ENCODE measurements around the gene TNIK. TPM values are rescaled to one million over a fixed set of nuclear protein-coding genes. Genes with fewer than 3 reads are reported as not detected.

TNIK gene
- total and polyA plus RNA-seq, 2 donors = 6.5 to 9.0 TPM

DNA sequence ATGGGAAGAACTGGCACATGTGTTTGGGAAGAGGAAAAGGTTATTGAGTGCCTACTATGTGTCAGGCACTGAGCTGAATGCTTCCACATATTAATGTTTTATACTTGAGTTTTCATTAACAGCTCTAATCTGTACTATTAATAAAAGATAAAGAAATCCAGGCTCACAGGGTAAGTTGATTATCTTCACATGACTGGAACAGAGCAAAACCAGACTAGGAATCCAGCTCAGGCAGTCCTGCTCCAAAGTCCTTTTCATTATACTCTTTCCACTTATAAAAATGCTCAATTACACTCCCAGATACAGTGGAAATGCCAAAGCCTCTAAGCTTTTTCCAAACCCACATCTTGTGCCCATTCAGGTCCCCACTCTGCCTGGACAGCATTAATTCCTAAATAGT, 97.6 kb downstream of the TNIK start:
- Histone ChIP-seq H3K36me3 (ENCODE audit: control insufficient read depth in 2 of 2, insufficient read depth in 2 of 2, low read length in 1 of 2) (no peaks in the 10 kb centered on the region), H3K9me3 (ENCODE audit: control insufficient read depth in 2 of 2, insufficient read depth in 1 of 2, low read length in 1 of 2) (no peaks in the 10 kb centered on the region), H3K27me3 (ENCODE audit: control insufficient read depth in 2 of 2, insufficient read depth in 1 of 2, low read length in 1 of 2) (no peaks in the 10 kb centered on the region), H3K27ac (ENCODE audit: low read depth in 1 of 2, low read length in 1 of 2) (no peak overlapping the region), H3K4me3 (ENCODE audit: low read length in 2 of 2) (no peak overlapping the region), H3K4me1 (ENCODE audit: control insufficient read depth in 2 of 2, insufficient read depth in 2 of 2, low read length in 2 of 2) (no peaks in the 10 kb centered on the region)
- no peak for DNase-seq (ENCODE audit: low read depth in 6 of 9, low spot score in 9 of 9)

GRCh38 chr3:171358881-171359198, 101.4 kb downstream of the TNIK start:
- H3K9me3 ChIP-seq (ENCODE audit: control insufficient read depth in 2 of 2, insufficient read depth in 1 of 2, low read length in 1 of 2) = no peaks in the 10 kb centered on the region
- H3K36me3 ChIP-seq (ENCODE audit: control insufficient read depth in 2 of 2, insufficient read depth in 2 of 2, low read length in 1 of 2) = no peaks in the 10 kb centered on the region
- H3K27me3 ChIP-seq (ENCODE audit: control insufficient read depth in 2 of 2, insufficient read depth in 1 of 2, low read length in 1 of 2) = no peaks in the 10 kb centered on the region
- DNase-seq (ENCODE audit: low read depth in 6 of 9, low spot score in 9 of 9) = no peak
- 93% methylated on average over 2 of the region's 2 CpGs for WGBS
- no peaks in the 10 kb centered on the region for H3K4me1 ChIP-seq (ENCODE audit: control insufficient read depth in 2 of 2, insufficient read depth in 2 of 2, low read length in 2 of 2)
- H3K4me3 ChIP-seq (ENCODE audit: low read length in 2 of 2) = no peak overlapping the region
- no peak overlapping the region for H3K27ac ChIP-seq (ENCODE audit: low read depth in 1 of 2, low read length in 1 of 2)

GRCh38 chr3:171358181-171358880, 101.9 kb downstream of the TNIK start:
- Histone ChIP-seq H3K9me3 (ENCODE audit: control insufficient read depth in 2 of 2, insufficient read depth in 1 of 2, low read length in 1 of 2) (no peaks in the 10 kb centered on the region), H3K4me3 (ENCODE audit: low read length in 2 of 2) (no peak overlapping the region), H3K27ac (ENCODE audit: low read depth in 1 of 2, low read length in 1 of 2) (no peak overlapping the region), H3K4me1 (ENCODE audit: control insufficient read depth in 2 of 2, insufficient read depth in 2 of 2, low read length in 2 of 2) (no peaks in the 10 kb centered on the region), H3K36me3 (ENCODE audit: control insufficient read depth in 2 of 2, insufficient read depth in 2 of 2, low read length in 1 of 2) (no peaks in the 10 kb centered on the region), H3K27me3 (ENCODE audit: control insufficient read depth in 2 of 2, insufficient read depth in 1 of 2, low read length in 1 of 2) (no peaks in the 10 kb centered on the region)
- 78% methylated on average over 10 of the region's 10 CpGs for WGBS
- no peak for DNase-seq (ENCODE audit: low read depth in 6 of 9, low spot score in 9 of 9)

GRCh38 chr3:171357721-171358120, 102.5 kb downstream of the TNIK start:
- Histone ChIP-seq H3K4me3 (ENCODE audit: low read length in 2 of 2) (no peak overlapping the region), H3K36me3 (ENCODE audit: control insufficient read depth in 2 of 2, insufficient read depth in 2 of 2, low read length in 1 of 2) (no peaks in the 10 kb centered on the region), H3K27me3 (ENCODE audit: control insufficient read depth in 2 of 2, insufficient read depth in 1 of 2, low read length in 1 of 2) (no peaks in the 10 kb centered on the region), H3K9me3 (ENCODE audit: control insufficient read depth in 2 of 2, insufficient read depth in 1 of 2, low read length in 1 of 2) (no peaks in the 10 kb centered on the region), H3K4me1 (ENCODE audit: control insufficient read depth in 2 of 2, insufficient read depth in 2 of 2, low read length in 2 of 2) (no peaks in the 10 kb centered on the region), H3K27ac (ENCODE audit: low read depth in 1 of 2, low read length in 1 of 2) (no peak overlapping the region)
- WGBS = 97% methylated on average over 8 of the region's 8 CpGs
- no peak for DNase-seq (ENCODE audit: low read depth in 6 of 9, low spot score in 9 of 9)

- no peak overlapping the region for H3K4me3 ChIP-seq (ENCODE audit: low read length in 2 of 2)
- no peak overlapping the region for H3K27ac ChIP-seq (ENCODE audit: low read depth in 1 of 2, low read length in 1 of 2)
- no peak for DNase-seq (ENCODE audit: low read depth in 6 of 9, low spot score in 9 of 9)
- WGBS = 96% methylated on average over 3 of the region's 3 CpGs
- no peaks in the 10 kb centered on the region for H3K4me1 ChIP-seq (ENCODE audit: control insufficient read depth in 2 of 2, insufficient read depth in 2 of 2, low read length in 2 of 2)
- H3K27me3 ChIP-seq (ENCODE audit: control insufficient read depth in 2 of 2, insufficient read depth in 1 of 2, low read length in 1 of 2) = no peaks in the 10 kb centered on the region
- H3K9me3 ChIP-seq (ENCODE audit: control insufficient read depth in 2 of 2, insufficient read depth in 1 of 2, low read length in 1 of 2) = no peaks in the 10 kb centered on the region
- H3K36me3 ChIP-seq (ENCODE audit: control insufficient read depth in 2 of 2, insufficient read depth in 2 of 2, low read length in 1 of 2) = no peaks in the 10 kb centered on the region
Measured at GRCh38 chr3:171356251-171356650, 104.0 kb downstream of the TNIK start.

DNA sequence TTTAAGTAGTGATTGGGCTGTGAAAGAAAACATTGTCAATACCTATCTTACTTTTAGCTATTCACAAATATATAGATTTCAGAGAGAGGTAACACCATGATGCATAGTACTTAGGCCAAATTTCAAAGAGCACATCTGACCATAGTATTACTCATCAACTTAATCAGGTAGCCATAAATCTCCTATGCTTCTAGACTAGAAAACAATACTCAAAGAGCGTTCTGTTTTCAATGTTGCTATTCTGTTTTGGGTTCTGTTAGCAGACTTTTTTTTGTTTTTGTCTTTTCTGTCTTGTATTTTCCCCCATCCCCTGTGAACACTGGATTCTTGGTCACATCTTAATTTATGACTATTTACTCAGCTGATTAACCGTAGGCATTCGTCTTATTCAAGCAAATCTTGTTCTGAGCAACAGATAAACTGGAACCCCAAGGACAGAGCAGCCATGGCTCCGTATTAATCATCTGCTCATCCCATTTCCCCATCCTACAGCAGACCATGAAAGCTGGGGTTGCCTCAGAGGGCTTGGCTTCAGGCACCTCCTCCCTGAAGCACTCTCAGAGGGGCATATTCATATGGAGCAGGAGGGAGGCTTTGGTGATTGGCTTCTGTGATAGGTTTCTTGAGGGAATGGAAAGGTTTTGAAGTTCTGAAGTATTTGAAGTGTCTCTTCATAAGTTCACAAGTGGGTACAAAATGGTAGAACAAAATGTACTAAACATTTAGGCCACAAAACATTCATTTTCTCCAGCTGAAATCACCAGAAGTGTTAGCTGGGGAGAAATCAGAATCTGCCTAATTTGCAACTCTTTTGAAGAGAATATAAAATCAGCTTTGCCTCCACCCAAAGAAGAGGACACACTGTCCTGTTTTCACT, 105.3 kb downstream of the TNIK start:
- no peak overlapping the region for H3K4me3 ChIP-seq (ENCODE audit: low read length in 2 of 2)
- no peaks in the 10 kb centered on the region for H3K9me3 ChIP-seq (ENCODE audit: control insufficient read depth in 2 of 2, insufficient read depth in 1 of 2, low read length in 1 of 2)
- no peaks in the 10 kb centered on the region for H3K36me3 ChIP-seq (ENCODE audit: control insufficient read depth in 2 of 2, insufficient read depth in 2 of 2, low read length in 1 of 2)
- H3K4me1 ChIP-seq (ENCODE audit: control insufficient read depth in 2 of 2, insufficient read depth in 2 of 2, low read length in 2 of 2) = no peaks in the 10 kb centered on the region
- H3K27ac ChIP-seq (ENCODE audit: low read depth in 1 of 2, low read length in 1 of 2) = no peak overlapping the region
- 97% methylated on average over 4 of the region's 4 CpGs for WGBS
- no peak for DNase-seq (ENCODE audit: low read depth in 6 of 9, low spot score in 9 of 9)
- H3K27me3 ChIP-seq (ENCODE audit: control insufficient read depth in 2 of 2, insufficient read depth in 1 of 2, low read length in 1 of 2) = no peaks in the 10 kb centered on the region

DNA sequence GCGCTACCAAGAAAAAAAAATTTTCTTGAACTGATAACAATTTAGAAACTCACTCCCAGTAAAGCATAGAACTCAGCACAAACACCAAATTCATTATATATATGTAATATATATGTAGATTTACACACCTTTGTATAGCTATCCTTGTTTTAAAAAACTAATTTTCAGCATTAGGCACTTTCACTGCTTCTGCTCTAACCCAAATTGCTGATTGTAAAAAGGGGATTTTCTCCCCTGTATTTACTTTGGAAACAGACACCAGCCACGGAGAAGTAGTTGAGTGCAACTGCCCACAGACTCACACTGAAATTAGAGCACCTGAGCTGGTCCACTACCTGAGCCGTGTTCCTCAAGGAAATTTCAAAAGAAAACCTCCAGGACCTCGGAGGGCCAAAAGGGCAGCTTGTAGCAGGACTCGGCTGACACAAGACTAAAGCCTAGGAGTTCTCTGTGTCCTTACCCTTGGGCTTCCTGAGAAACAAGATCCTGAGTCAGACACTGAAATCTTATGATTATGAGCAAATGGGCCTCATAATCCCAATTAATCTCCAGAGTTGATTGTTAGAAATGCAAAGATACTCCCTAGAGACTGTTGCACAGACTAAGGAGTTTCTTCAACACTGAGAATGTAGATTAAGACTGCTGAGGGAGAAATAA, 106.0 kb downstream of the TNIK start:
- no peak overlapping the region for H3K27ac ChIP-seq (ENCODE audit: low read depth in 1 of 2, low read length in 1 of 2)
- no peaks in the 10 kb centered on the region for H3K9me3 ChIP-seq (ENCODE audit: control insufficient read depth in 2 of 2, insufficient read depth in 1 of 2, low read length in 1 of 2)
- no peaks in the 10 kb centered on the region for H3K4me1 ChIP-seq (ENCODE audit: control insufficient read depth in 2 of 2, insufficient read depth in 2 of 2, low read length in 2 of 2)
- WGBS = 96% methylated on average over 5 of the region's 5 CpGs
- DNase-seq (ENCODE audit: low read depth in 6 of 9, low spot score in 9 of 9) = no peak
- H3K4me3 ChIP-seq (ENCODE audit: low read length in 2 of 2) = no peak overlapping the region
- no peaks in the 10 kb centered on the region for H3K27me3 ChIP-seq (ENCODE audit: control insufficient read depth in 2 of 2, insufficient read depth in 1 of 2, low read length in 1 of 2)
- H3K36me3 ChIP-seq (ENCODE audit: control insufficient read depth in 2 of 2, insufficient read depth in 2 of 2, low read length in 1 of 2) = no peaks in the 10 kb centered on the region

- no peak for DNase-seq (ENCODE audit: low read depth in 6 of 9, low spot score in 9 of 9)
- Histone ChIP-seq H3K36me3 (ENCODE audit: control insufficient read depth in 2 of 2, insufficient read depth in 2 of 2, low read length in 1 of 2) (no peaks in the 10 kb centered on the region), H3K9me3 (ENCODE audit: control insufficient read depth in 2 of 2, insufficient read depth in 1 of 2, low read length in 1 of 2) (no peaks in the 10 kb centered on the region), H3K27me3 (ENCODE audit: control insufficient read depth in 2 of 2, insufficient read depth in 1 of 2, low read length in 1 of 2) (no peaks in the 10 kb centered on the region), H3K27ac (ENCODE audit: low read depth in 1 of 2, low read length in 1 of 2) (no peak overlapping the region), H3K4me3 (ENCODE audit: low read length in 2 of 2) (no peak overlapping the region), H3K4me1 (ENCODE audit: control insufficient read depth in 2 of 2, insufficient read depth in 2 of 2, low read length in 2 of 2) (no peaks in the 10 kb centered on the region)
- 85% methylated on average over 4 of the region's 4 CpGs for WGBS
Measured at GRCh38 chr3:171353423-171353822, 106.8 kb downstream of the TNIK start.

- no peak for DNase-seq (ENCODE audit: low read depth in 6 of 9, low spot score in 9 of 9)
- H3K4me3 ChIP-seq (ENCODE audit: low read length in 2 of 2) = no peak overlapping the region
- WGBS = 94% methylated on average over 2 of the region's 2 CpGs
- H3K4me1 ChIP-seq (ENCODE audit: control insufficient read depth in 2 of 2, insufficient read depth in 2 of 2, low read length in 2 of 2) = no peaks in the 10 kb centered on the region
- no peaks in the 10 kb centered on the region for H3K9me3 ChIP-seq (ENCODE audit: control insufficient read depth in 2 of 2, insufficient read depth in 1 of 2, low read length in 1 of 2)
- H3K27ac ChIP-seq (ENCODE audit: low read depth in 1 of 2, low read length in 1 of 2) = no peak overlapping the region
- H3K27me3 ChIP-seq (ENCODE audit: control insufficient read depth in 2 of 2, insufficient read depth in 1 of 2, low read length in 1 of 2) = no peaks in the 10 kb centered on the region
- H3K36me3 ChIP-seq (ENCODE audit: control insufficient read depth in 2 of 2, insufficient read depth in 2 of 2, low read length in 1 of 2) = no peaks in the 10 kb centered on the region
Measured at GRCh38 chr3:171352387-171352935, 107.7 kb downstream of the TNIK start.
